SK-N-MC (cell line): ENCODE measurements around the gene PACSIN2.

ENCODE experiments used
- EZH2 ChIP-seq: fragments of 200-600 bp; sonication (generic); IDR thresholded peaks from one replicate; pipeline ENCODE4 v1.6.1; 2017; ENCODE audit warnings: antibody characterized with exemption
- FOXP2 ChIP-seq: optimal IDR thresholded peaks from 2 replicates; pipeline ENCODE3; 2011; ENCODE audit warnings: mild to moderate bottlenecking, moderate library complexity; ENCODE audit not compliant: insufficient read depth; ENCODE audit errors: extremely low read length, control extremely low read depth
- POLR2AphosphoS5 ChIP-seq: IDR thresholded peaks from 2 replicates; pipeline ENCODE4 v1.6.1; 2012; ENCODE audit warnings: mild to moderate bottlenecking, low read depth, low read length, borderline replicate concordance

- no peak for TF ChIP-seq EZH2
- no peak for TF ChIP-seq POLR2AphosphoS5
- TF ChIP-seq FOXP2: no peak
Measured at GRCh38 chr22:43001271-43002201, 13.4 kb downstream of the PACSIN2 start.
